ENCODE results near the gene A2M.

Gene A2M

GRCh38 chr12:9033265-9033887, 82.3 kb downstream of the A2M start:
- DNase-seq, result no peak

- DNase-seq, result no peak
Observed at GRCh38 chr12:9032202-9032964, 83.3 kb downstream of the A2M start.

DNA sequence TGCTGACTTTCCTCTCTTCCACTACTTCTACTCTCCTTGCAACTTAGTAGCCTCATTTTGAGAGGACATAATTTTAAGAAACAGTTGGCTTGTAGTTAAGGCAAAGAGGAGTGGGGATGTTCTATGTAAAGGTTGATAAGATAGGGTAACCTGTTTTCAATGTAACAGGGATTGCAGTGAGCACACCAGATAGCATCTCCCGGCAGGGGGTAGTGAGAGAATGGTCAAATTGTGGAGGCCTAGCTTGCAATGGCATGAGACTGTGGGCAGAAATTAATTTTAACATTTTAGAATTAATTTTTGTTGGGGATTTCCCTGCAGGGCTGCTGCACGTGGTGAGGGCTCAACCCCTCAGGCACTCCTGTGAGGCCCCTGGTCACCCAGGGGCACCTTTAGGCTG, 84.9 kb downstream of the A2M start:
- DNase-seq, result no peak

- no peak for DNase-seq
Observed at GRCh38 chr12:9027161-9028059, 88.3 kb downstream of the A2M start.

- DNase-seq, result no peak
Observed at GRCh38 chr12:9024512-9024911, 91.2 kb downstream of the A2M start.

DNA sequence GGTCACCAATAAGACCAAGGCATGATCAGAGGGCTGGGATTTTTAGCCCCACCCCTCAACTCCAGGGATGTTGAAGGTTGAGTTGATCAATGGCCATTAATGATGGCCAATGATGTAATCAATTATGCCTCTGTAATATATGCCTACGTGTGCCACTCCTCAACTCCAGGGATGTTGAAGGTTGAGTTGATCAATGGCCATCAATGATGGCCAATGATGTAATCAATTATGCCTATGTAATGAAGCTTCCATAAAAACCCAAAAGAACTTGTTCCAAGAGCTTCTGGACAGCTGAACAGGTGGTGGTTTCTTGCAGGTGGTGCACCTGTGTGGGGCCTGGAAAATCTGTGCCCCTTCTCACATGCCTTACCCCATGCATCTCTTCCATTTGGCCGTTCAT, 93.1 kb downstream of the A2M start:
- no peak for DNase-seq

Measured in NCI-H1092 treated with DMSO at 0.1 percent for 48 hours (cell line).